ENCODE data around the gene MYMK. TPM values are rescaled to one million over a fixed set of nuclear protein-coding genes. Genes with fewer than 3 reads are reported as not detected.

The MYMK gene
- total and polyA plus RNA-seq, 2 of the 13 experiments (the other 11 are each of a cell fraction or from before 2014, with no cell fraction given), result not detected

GRCh38 chr9:133571391-133571890 is 46.7 kb upstream of the MYMK start (continued):
- TF ChIP-seq, protein P1, sequence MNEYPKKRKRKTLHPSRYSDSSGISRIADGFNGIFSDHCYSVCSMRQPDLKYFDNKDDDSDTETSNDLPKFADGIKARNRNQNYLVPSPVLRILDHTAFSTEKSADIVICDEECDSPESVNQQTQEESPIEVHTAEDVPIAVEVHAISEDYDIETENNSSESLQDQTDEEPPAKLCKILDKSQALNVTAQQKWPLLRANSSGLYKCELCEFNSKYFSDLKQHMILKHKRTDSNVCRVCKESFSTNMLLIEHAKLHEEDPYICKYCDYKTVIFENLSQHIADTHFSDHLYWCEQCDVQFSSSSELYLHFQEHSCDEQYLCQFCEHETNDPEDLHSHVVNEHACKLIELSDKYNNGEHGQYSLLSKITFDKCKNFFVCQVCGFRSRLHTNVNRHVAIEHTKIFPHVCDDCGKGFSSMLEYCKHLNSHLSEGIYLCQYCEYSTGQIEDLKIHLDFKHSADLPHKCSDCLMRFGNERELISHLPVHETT (CRISPR knock-in tag; conservative IDR thresholded peaks at IDR 0.05), result no peak
- TF ChIP-seq ZBTB43 (CRISPR knock-in tag; conservative IDR thresholded peaks at IDR 0.05) (no peak), ZFP82 (CRISPR knock-in tag; IDR thresholded peaks at IDR 0.05; ENCODE audit: borderline replicate concordance) (no peak), ERF (CRISPR knock-in tag; IDR thresholded peaks at IDR 0.05) (no peak)

- DNase-seq (ENCODE audit: low spot score) (no peak), ATAC-seq (no peak), FAIRE-seq (no peak)
- Histone ChIP-seq H3K4me2 (ENCODE audit: low read depth, low read length) (no peak overlapping the region), H3K27me3 (ENCODE audit: control insufficient read depth in 1 of 2, insufficient read depth in 2 of 2, low read length in 2 of 2) (peaks cover 0 to 4% of the 10 kb centered on the region in 2 experiments; a peak in 2 of 5 replicates), H2AFZ (ENCODE audit: low read length) (no peak overlapping the region), H3K9me3 (ENCODE audit: low read length) (no peaks in the 10 kb centered on the region), H3K4me1 (ENCODE audit: insufficient read depth, low read length) (peaks cover 1% of the 10 kb centered on the region; the same call in 1 of the 2 replicates), H3K79me2 (ENCODE audit: insufficient read depth, low read length) (no peaks in the 10 kb centered on the region), H3K36me3 (replicated peaks in 1 of 2; ENCODE audit: control insufficient read depth in 1 of 2, insufficient read depth in 2 of 2, low read length in 2 of 2) (no peaks in the 10 kb centered on the region), H3K27ac (ENCODE audit: extremely low read length, insufficient read depth, low read length) (no peak overlapping the region), H3K4me3 (replicated peaks in 1 of 3; ENCODE audit: insufficient read depth in 1 of 3, low read depth in 2 of 3, low read length in 3 of 3) (no peak overlapping the region), H3K9ac (ENCODE audit: insufficient read depth, low read depth, low read length) (no peak overlapping the region), H4K20me1 (ENCODE audit: insufficient read depth, low read length) (no peaks in the 10 kb centered on the region)
- WGBS (ENCODE audit: low lambda C conversion rate), result 47% methylated on average over 9 of the region's 16 CpGs
- BruUV-seq (replicated peaks), result no TSS peak
- in situ Hi-C loops (cut with HindIII; ENCODE audit: extremely low pct_ligation_motif_present, low pct_unique_long_range_greater_than_20kb), result no loop called here
- TF ChIP-seq ZNF367 (CRISPR knock-in tag; IDR thresholded peaks at IDR 0.05; ENCODE audit: borderline replicate concordance) (no peak), NCOA2 (CRISPR knock-in tag; IDR thresholded peaks at IDR 0.05) (no peak), ZNF792 (CRISPR knock-in tag; IDR thresholded peaks at IDR 0.05) (no peak), WIZ (CRISPR knock-in tag; IDR thresholded peaks at IDR 0.05) (no peak), FOXP1 (IDR thresholded peaks at IDR 0.05) (no peak), FOXP1 (CRISPR knock-in tag; IDR thresholded peaks at IDR 0.05) (no peak), SIX1 (CRISPR knock-in tag; IDR thresholded peaks at IDR 0.05; ENCODE audit: borderline replicate concordance) (no peak), ZNF891 (CRISPR knock-in tag; IDR thresholded peaks at IDR 0.05) (no peak), ZNF740 (CRISPR knock-in tag; IDR thresholded peaks at IDR 0.05) (no peak), ZNF335 (CRISPR knock-in tag; IDR thresholded peaks at IDR 0.05) (no peak), SPEN (CRISPR knock-in tag; IDR thresholded peaks at IDR 0.05; ENCODE audit: low read depth) (no peak), ZNF256 (CRISPR knock-in tag; conservative IDR thresholded peaks at IDR 0.05) (no peak), FIP1L1 (IDR thresholded peaks at IDR 0.05; ENCODE audit: borderline replicate concordance, insufficient read depth, low read depth, low read length) (no peak)
- ChIA-PET CTCF (ENCODE audit: low intra/inter-chr PET ratio, low total read pairs) (no interaction called here), POLR2A (no interaction called here)
- intact Hi-C loops (cut with micrococcal nuclease; ENCODE audit: unreplicated experiment), result no loop called here
Measured at GRCh38 chr9:133570691-133571080, 45.9 kb upstream of the MYMK start.
